ENCODE results near the gene IRS2.

GRCh38 chr13:109787135-109787954, 962 bp upstream of the IRS2 start:
- peak; percentile 14 to 38 (median 30) for TF ChIP-seq POLR2A (IDR thresholded peaks at IDR 0.05)
- TF ChIP-seq CTCF (IDR thresholded peaks at IDR 0.05) = no peak

Measured in body of pancreas (tissue), 4 donors.